Measurements from ENCODE around the gene BRD3OS.

- no peak for TF ChIP-seq ELF4 (IDR thresholded peaks at IDR 0.05)
- TF ChIP-seq FOXK2 (IDR thresholded peaks at IDR 0.05), result no peak
- TF ChIP-seq SP1 (IDR thresholded peaks at IDR 0.05), result no peak
- no peak for TF ChIP-seq PKNOX1 (IDR thresholded peaks at IDR 0.05)
These were observed 2.3 kb downstream of the BRD3OS start for GRCh38 chr9:134027561-134027960.
